Occipital lobe (tissue), 2 donors: ENCODE results near the gene NTMT2. TPM values are rescaled to one million over a fixed set of nuclear protein-coding genes. Genes with fewer than 3 reads are reported as not detected.
"Not testable (repeated sequence)": the region's sequence is repeated elsewhere in the genome, so short reads cannot be mapped to it uniquely, and the experiment has no call there.

Experiments used
- DNase-seq: peaks from one replicate; lab custom pipeline; 2025; lab: John Stamatoyannopoulos, UW
- total RNA-seq: library from RNA; depleted of rRNA; stranded (reverse); fragments of >200 nt; gene quantifications from one replicate; pipeline ENCODE4 v1.2.3, GENCODE V29; 2014

NTMT2 gene
- total RNA-seq, 1 donor from 2014 or later = not detected

- DNase-seq = no peak
These were observed 10.8 kb downstream of the NTMT2 start for GRCh38 chr1:170156594-170156993.

- no peak for DNase-seq
These were observed 12.1 kb downstream of the NTMT2 start for GRCh38 chr1:170157820-170158219.

- DNase-seq = no peak
These were observed 16.9 kb downstream of the NTMT2 start for GRCh38 chr1:170162459-170163246.

GRCh38 chr1:170164103-170164763 lies 18.5 kb downstream of the NTMT2 start:
- DNase-seq = no peak

GRCh38 chr1:170166518-170167180 lies 20.9 kb downstream of the NTMT2 start:
- no peak for DNase-seq

GRCh38 chr1:170168265-170168664 lies 22.5 kb downstream of the NTMT2 start:
- no peak for DNase-seq

GRCh38 chr1:170170513-170170912 lies 24.8 kb downstream of the NTMT2 start:
- DNase-seq = not testable (repeated sequence)

GRCh38 chr1:170174395-170174794 lies 28.6 kb downstream of the NTMT2 start:
- DNase-seq = no peak

- no peak for DNase-seq
These were observed 29.3 kb downstream of the NTMT2 start for GRCh38 chr1:170175041-170175440.

GRCh38 chr1:170175484-170175883 lies 29.7 kb downstream of the NTMT2 start:
- no peak for DNase-seq

GRCh38 chr1:170176772-170177171 lies 31.0 kb downstream of the NTMT2 start:
- DNase-seq = no peak

GRCh38 chr1:170182442-170182841 lies 36.7 kb downstream of the NTMT2 start:
- DNase-seq = no peak

GRCh38 chr1:170192546-170192945 lies 46.8 kb downstream of the NTMT2 start:
- DNase-seq = no peak

- DNase-seq = no peak
These were observed 48.7 kb downstream of the NTMT2 start for GRCh38 chr1:170194451-170194850.

- DNase-seq = no peak
These were observed 50.9 kb downstream of the NTMT2 start for GRCh38 chr1:170196490-170197236.

- DNase-seq = no peak
These were observed 52.3 kb downstream of the NTMT2 start for GRCh38 chr1:170198090-170198489.

GRCh38 chr1:170198584-170198983 lies 52.8 kb downstream of the NTMT2 start:
- DNase-seq = no peak

- DNase-seq = no peak
These were observed 54.4 kb downstream of the NTMT2 start for GRCh38 chr1:170200161-170200560.

GRCh38 chr1:170200621-170201397 lies 55.0 kb downstream of the NTMT2 start:
- no peak for DNase-seq

GRCh38 chr1:170203693-170204092 lies 57.9 kb downstream of the NTMT2 start:
- DNase-seq = no peak

GRCh38 chr1:170204121-170204520 lies 58.4 kb downstream of the NTMT2 start:
- DNase-seq = no peak
